Karpas-422 (cell line): ENCODE data around the gene TFEB. TPM values are rescaled to one million over a fixed set of nuclear protein-coding genes. Genes with fewer than 3 reads are reported as not detected.

Experiments
- DNase-seq: peaks from one replicate; pipeline ENCODE4 v3.0.0-alpha.2; 2015
- H2AFZ ChIP-seq: fragments of 200-600 bp; sonication (generic); 2 replicates; pipeline ENCODE4 v1.6.1; 2014; ENCODE audit warnings: antibody characterized with exemption, low read length, mixed read lengths
- H3K27ac ChIP-seq: fragments of 200-600 bp; sonication (generic); 2 replicates; pipeline ENCODE4 v1.5.1; 2014; ENCODE audit warnings: mild to moderate bottlenecking, low read length, moderate library complexity
- H3K27me3 ChIP-seq: fragments of 200-600 bp; sonication (generic); 2 replicates; pipeline ENCODE4 v1.6.1; 2014; ENCODE audit warnings: low read length, mixed read lengths
- H3K36me3 ChIP-seq: fragments of 200-600 bp; sonication (generic); 2 replicates; pipeline ENCODE4 v1.6.1; 2014; ENCODE audit warnings: low read length, mixed read lengths; ENCODE audit not compliant: insufficient read depth
- H3K4me1 ChIP-seq: fragments of 200-600 bp; sonication (generic); 2 replicates; pipeline ENCODE4 v1.6.1; 2014; ENCODE audit warnings: mild to moderate bottlenecking, low read length, mixed read lengths
- H3K4me2 ChIP-seq: fragments of 200-600 bp; sonication (generic); 2 replicates; pipeline ENCODE4 v1.6.1; 2014; ENCODE audit warnings: low read length, low read depth, mild to moderate bottlenecking; ENCODE audit not compliant: poor library complexity, severe bottlenecking
- H3K4me3 ChIP-seq: fragments of 200-600 bp; sonication (generic); 2 replicates; pipeline ENCODE4 v1.5.1; 2014; ENCODE audit warnings: mild to moderate bottlenecking, antibody characterized with exemption, low read length, mixed read lengths
- H3K79me2 ChIP-seq: fragments of 200-600 bp; sonication (generic); 2 replicates; pipeline ENCODE4 v1.6.1; 2014; ENCODE audit warnings: mild to moderate bottlenecking, low read length, mixed read lengths
- H3K9ac ChIP-seq: fragments of 200-600 bp; sonication (generic); 2 replicates; pipeline ENCODE4 v1.6.0; 2014; ENCODE audit warnings: low read length
- H3K9me2 ChIP-seq: fragments of 200-600 bp; sonication (generic), shearing (Covaris generic); replicated peaks from 2 replicates; pipeline ENCODE4 v1.6.0; 2014; ENCODE audit warnings: mild to moderate bottlenecking, low read length, moderate library complexity; ENCODE audit not compliant: insufficient read depth
- H3K9me3 ChIP-seq: fragments of 300-700, 200-600 bp; sonication (generic); 2 replicates; pipeline ENCODE4 v1.6.1; 2014; ENCODE audit warnings: low read length, mixed read lengths
- H4K20me1 ChIP-seq: fragments of 200-600 bp; sonication (generic); 2 replicates; pipeline ENCODE4 v1.6.1; 2014; ENCODE audit warnings: mild to moderate bottlenecking, antibody characterized with exemption, low read length, low read depth; ENCODE audit not compliant: insufficient read depth
- total RNA-seq: library from RNA; depleted of rRNA; stranded (reverse); fragments of >200 nt; shearing (Covaris generic); gene quantifications from 2 replicates; pipeline ENCODE4 v1.2.3, GENCODE V29; 2014; ENCODE audit warnings: low replicate concordance

Gene TFEB
- total RNA-seq, 1 experiment from 2014 or later = 72.3 TPM

DNA sequence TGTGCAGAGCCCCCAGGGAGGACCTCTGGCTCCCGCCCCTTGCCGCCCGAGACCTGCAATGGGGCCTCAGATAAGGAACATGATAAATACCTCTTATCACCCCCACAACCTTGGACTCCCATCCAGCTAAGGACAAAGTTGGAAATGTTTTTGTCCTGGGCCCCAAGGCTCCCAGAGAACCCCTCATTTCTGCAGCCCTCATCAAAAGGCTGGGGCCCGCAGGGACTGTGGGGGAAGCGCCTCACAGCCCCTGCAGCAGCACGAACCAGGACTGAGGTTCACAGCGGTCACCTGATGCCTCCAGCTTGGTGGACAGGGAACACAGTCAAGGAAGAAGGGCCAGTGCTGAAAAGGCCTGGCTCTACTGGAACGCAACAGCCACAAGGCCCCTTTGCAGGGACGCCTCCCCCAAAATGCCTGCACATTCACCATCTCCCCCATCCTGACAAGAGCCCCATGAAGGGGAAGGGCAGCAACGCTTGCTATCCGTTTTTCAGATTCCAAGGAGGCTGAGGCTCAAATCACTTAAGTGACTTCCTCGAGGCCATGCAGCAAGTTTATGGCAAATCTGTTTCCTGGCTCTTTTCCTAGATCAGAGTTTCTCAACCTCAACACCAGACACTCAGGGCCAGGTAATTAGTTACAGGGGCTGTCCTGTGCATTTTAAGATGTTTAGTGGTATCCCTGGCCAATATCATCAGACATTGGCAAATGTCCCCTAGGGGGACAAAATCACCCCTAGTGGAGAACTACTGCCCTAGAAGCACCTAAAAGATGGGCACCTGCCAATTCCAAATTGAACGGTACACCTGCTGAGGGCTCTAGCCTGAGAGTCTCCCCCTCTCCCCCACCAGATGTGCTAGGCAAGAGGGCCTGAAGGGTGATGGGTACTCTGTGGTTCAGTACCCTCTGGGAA lies 10.6 kb downstream of the TFEB start:
- Histone ChIP-seq H2AFZ (no peak overlapping the region), H3K27ac (peak overlapping the region; percentile 99), H3K9ac (peak overlapping the region; percentile 94), H4K20me1 (peaks cover 6% of the 10 kb centered on the region; the same call in 1 of the 2 replicates), H3K79me2 (peaks cover 86% of the 10 kb centered on the region), H3K9me3 (no peaks in the 10 kb centered on the region), H3K9me2 (no peaks in the 10 kb centered on the region), H3K27me3 (no peaks in the 10 kb centered on the region), H3K36me3 (peaks cover 2% of the 10 kb centered on the region; the same call in 1 of the 2 replicates), H3K4me2 (peak overlapping the region; percentile 92), H3K4me1 (peaks cover 97% of the 10 kb centered on the region), H3K4me3 (peak overlapping the region; percentile 80)
- DNase-seq = no peak

DNA sequence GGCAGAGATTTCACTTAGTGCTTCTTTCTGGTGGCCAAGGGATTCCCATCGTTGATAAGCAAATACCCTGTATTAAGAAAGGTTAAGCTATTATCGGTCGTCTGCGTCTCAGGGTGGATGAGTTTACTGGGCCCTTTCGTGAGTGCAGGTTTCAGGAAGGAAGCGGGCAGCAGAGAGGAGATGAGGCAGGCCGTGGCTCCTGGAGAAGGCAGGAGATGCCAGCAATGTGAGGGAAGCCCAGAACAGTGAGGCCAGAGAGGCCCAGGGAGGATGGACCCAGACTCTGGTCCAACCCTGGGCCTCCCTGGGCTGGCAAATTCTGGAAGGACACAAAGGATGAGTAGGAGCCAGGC lies 11.2 kb downstream of the TFEB start:
- Histone ChIP-seq H2AFZ (no peak overlapping the region), H3K79me2 (peaks cover 86% of the 10 kb centered on the region), H3K9me2 (no peaks in the 10 kb centered on the region), H3K4me2 (peak overlapping the region; percentile 92), H3K9me3 (no peaks in the 10 kb centered on the region), H3K27me3 (no peaks in the 10 kb centered on the region), H3K4me3 (peak overlapping the region; percentile 80), H3K36me3 (peaks cover 2% of the 10 kb centered on the region; the same call in 1 of the 2 replicates), H4K20me1 (peaks cover 6% of the 10 kb centered on the region; the same call in 1 of the 2 replicates), H3K4me1 (peaks cover 97% of the 10 kb centered on the region), H3K27ac (peak overlapping the region; percentile 99), H3K9ac (peak overlapping the region; percentile 94)
- peak; percentile 90 for DNase-seq

DNA sequence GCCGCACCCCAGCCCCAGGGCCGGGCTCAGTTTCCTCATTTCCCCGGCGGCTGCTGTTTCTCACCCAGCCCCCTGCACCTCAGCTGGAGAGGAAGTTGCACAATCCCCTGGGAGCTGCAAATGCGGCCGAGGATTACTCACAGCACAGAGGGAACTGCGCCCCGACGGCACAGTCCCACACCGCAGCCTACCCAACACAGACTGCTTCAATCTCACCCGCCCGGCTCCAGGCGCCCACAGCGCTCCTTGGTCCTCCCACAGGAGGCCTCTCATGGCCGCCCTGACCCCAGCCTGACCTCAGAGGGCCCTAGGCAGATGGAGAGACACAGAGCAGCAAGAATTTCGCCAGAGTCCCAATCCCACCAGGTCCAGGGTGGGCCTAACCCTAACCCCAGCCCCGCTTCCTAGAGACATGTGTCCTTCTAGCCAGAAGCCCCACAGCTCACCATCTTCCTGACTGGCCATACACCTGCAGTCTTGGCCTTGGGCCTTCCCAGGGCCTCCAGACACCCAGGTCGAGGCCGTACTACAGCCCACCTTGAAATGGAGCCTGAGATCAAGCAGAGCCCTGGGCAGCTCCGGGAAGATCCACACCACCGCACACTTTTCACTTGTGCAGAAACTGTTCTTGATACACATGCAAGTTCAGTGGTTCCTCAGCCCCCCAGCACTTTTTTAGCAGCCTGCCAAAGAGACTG lies 11.7 kb downstream of the TFEB start:
- no peaks in the 10 kb centered on the region for H3K27me3 ChIP-seq
- peaks cover 86% of the 10 kb centered on the region for H3K79me2 ChIP-seq
- peak overlapping the region; percentile 80 for H3K4me3 ChIP-seq
- DNase-seq = peak; percentile 98
- H4K20me1 ChIP-seq = peaks cover 6% of the 10 kb centered on the region; the same call in 1 of the 2 replicates
- H3K9ac ChIP-seq = peak overlapping the region; percentile 94
- H2AFZ ChIP-seq = no peak overlapping the region
- peak overlapping the region; percentile 92 for H3K4me2 ChIP-seq
- no peaks in the 10 kb centered on the region for H3K9me2 ChIP-seq
- peak overlapping the region; percentile 99 for H3K27ac ChIP-seq
- H3K9me3 ChIP-seq = no peaks in the 10 kb centered on the region
- peaks cover 97% of the 10 kb centered on the region for H3K4me1 ChIP-seq
- H3K36me3 ChIP-seq = peaks cover 2% of the 10 kb centered on the region; the same call in 1 of the 2 replicates

DNA sequence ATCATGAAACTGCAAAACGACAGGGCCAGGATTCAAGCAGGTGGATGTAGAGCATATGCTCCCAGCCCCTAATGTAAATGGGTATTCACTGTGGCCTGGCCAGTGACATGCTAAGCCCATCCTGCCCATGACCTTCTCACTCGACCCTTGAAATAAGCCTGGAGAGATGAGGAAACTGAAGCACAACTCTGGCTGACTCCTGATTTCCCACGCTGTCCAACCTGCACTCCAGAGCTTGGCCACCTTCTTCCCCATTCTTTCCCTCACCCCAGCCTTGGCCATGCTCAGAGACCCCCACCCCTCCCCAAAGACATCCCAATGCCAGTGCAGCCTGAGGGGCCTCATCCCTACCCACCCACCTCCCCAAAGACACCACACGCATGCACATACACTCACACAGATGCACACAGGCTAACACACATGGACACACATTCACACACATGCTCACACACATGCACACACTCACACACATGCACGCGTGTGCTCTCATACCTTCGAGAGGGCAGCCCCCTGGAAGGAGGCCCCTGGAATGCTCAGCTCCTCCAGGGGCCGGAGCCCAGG lies 12.4 kb downstream of the TFEB start:
- peaks cover 6% of the 10 kb centered on the region; the same call in 1 of the 2 replicates for H4K20me1 ChIP-seq
- H2AFZ ChIP-seq = no peak overlapping the region
- peak overlapping the region; percentile 92 for H3K4me2 ChIP-seq
- no peaks in the 10 kb centered on the region for H3K27me3 ChIP-seq
- no peaks in the 10 kb centered on the region for H3K9me3 ChIP-seq
- no peak for DNase-seq
- H3K36me3 ChIP-seq = peaks cover 2% of the 10 kb centered on the region; the same call in 1 of the 2 replicates
- H3K79me2 ChIP-seq = peaks cover 86% of the 10 kb centered on the region
- peak overlapping the region; percentile 99 for H3K27ac ChIP-seq
- peak overlapping the region; percentile 94 for H3K9ac ChIP-seq
- H3K4me3 ChIP-seq = peak overlapping the region; percentile 80
- peaks cover 97% of the 10 kb centered on the region for H3K4me1 ChIP-seq
- H3K9me2 ChIP-seq = no peaks in the 10 kb centered on the region

DNA sequence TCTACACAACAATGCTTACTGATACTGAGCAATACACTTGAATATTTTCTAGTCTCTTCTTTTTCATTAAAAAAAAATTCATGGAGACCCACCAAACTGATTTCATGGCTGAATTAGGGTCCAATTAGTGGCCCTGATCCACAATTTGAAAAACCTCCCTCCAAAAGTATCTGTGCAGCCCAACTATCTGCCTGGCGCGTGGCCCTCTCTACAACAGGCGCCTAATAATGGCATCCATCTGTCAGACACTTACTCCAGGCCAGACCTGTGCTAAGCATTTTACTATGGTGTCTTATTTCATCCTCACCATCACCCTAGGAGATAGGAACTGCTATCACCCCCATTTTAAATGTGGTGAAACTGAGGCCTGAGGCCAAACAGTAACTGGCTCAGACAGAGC lies 14.0 kb downstream of the TFEB start:
- peaks cover 2% of the 10 kb centered on the region; the same call in 1 of the 2 replicates for H3K36me3 ChIP-seq

DNA sequence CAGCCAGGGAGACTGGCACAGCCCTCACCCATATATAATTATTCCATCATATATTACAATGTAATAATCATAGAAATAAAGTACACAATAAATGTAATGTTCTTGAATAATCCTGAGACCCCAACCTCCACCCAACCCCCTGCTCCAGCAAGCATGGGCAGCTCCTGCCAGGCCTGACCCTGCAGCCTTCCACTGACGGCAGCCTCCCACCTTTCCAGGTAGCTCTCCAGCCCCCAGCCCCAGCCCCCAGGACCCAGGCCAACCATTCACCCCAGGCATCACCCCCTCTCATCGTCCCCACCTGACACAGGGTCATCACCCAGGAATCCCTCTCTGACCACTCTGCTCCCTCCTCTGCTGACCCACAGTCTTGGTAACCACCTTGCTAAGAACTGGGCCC lies 14.6 kb downstream of the TFEB start:
- H3K9me2 ChIP-seq = no peaks in the 10 kb centered on the region
- peaks cover 90% of the 10 kb centered on the region for H3K79me2 ChIP-seq
- peak overlapping the region; percentile 94 for H3K9ac ChIP-seq
- H2AFZ ChIP-seq = no peak overlapping the region
- H3K36me3 ChIP-seq = peaks cover 2% of the 10 kb centered on the region; the same call in 1 of the 2 replicates
- H3K27ac ChIP-seq = peak overlapping the region; percentile 99
- no peaks in the 10 kb centered on the region for H3K27me3 ChIP-seq
- peak overlapping the region; percentile 80 for H3K4me3 ChIP-seq
- H3K4me2 ChIP-seq = peak overlapping the region; percentile 92
- peaks cover 19% of the 10 kb centered on the region; the same call in 1 of the 2 replicates for H4K20me1 ChIP-seq
- H3K4me1 ChIP-seq = peaks cover 99% of the 10 kb centered on the region
- no peak for DNase-seq
- no peaks in the 10 kb centered on the region for H3K9me3 ChIP-seq

More for the DNA sequence above, 14.0 kb downstream of the TFEB start:
- DNase-seq = peak; percentile 59
- peak overlapping the region; percentile 92 for H3K4me2 ChIP-seq
- H3K9me3 ChIP-seq = no peaks in the 10 kb centered on the region
- H3K4me3 ChIP-seq = peak overlapping the region; percentile 80
- peaks cover 16% of the 10 kb centered on the region; the same call in 1 of the 2 replicates for H4K20me1 ChIP-seq
- no peaks in the 10 kb centered on the region for H3K9me2 ChIP-seq
- peaks cover 88% of the 10 kb centered on the region for H3K79me2 ChIP-seq
- no peak overlapping the region for H2AFZ ChIP-seq
- H3K27me3 ChIP-seq = no peaks in the 10 kb centered on the region
- H3K4me1 ChIP-seq = peaks cover 99% of the 10 kb centered on the region
- H3K9ac ChIP-seq = peak overlapping the region; percentile 94
- peak overlapping the region; percentile 99 for H3K27ac ChIP-seq

DNA sequence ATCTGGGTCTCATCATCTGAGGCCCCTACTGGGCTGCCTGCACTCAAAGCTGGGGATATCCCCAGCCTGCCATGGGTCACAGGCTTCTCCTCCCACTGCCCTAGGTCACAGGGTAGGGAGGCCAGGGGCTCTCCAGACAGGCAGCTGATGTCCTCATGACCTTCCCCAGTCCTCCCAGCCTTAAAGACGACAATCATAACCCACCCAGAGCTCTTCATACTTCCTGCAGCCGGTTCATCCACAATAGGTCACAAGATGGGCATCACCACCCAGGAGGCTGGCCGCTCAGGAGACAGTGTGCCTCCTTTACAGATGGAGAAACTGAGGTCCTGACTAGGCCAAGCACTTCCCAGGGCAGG lies 15.2 kb downstream of the TFEB start:
- Histone ChIP-seq H3K27me3 (no peaks in the 10 kb centered on the region), H3K4me2 (peak overlapping the region; percentile 92), H3K27ac (peak overlapping the region; percentile 99), H3K9me2 (no peaks in the 10 kb centered on the region), H2AFZ (no peak overlapping the region), H3K4me3 (peak overlapping the region; percentile 51), H3K9me3 (no peaks in the 10 kb centered on the region), H3K36me3 (peaks cover 2% of the 10 kb centered on the region; the same call in 1 of the 2 replicates), H4K20me1 (peaks cover 19% of the 10 kb centered on the region; the same call in 1 of the 2 replicates), H3K9ac (peak overlapping the region; percentile 94), H3K4me1 (peaks cover 99% of the 10 kb centered on the region), H3K79me2 (peaks cover 91% of the 10 kb centered on the region)
- peak; percentile 46 for DNase-seq
